ENCODE data around the gene ESPNL. TPM values are rescaled to one million over a fixed set of nuclear protein-coding genes. Genes with fewer than 3 reads are reported as not detected.

The ESPNL gene
- polyA plus RNA-seq, 3 donors from 2014 or later: not detected

DNA sequence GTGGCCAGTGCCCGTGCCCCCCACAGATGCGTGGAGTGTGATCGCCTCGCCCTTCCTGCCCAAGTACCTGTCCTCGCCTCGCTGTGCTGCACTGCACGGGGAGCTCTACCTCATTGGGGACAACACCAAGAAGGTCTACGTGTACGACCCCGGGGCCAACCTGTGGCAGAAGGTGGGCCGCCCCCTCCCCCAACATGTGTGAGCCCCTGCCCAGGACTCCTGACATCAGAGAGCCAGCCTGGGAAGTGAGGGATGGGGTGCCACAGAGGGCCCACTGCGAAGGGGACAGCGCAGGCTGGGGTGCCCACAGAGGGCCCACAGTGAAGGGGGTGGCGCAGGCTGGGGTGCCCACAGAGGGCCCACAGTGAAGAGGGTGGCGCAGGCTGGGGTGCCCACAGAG lies 48.8 kb downstream of the ESPNL start:
- peaks cover 0 to 2% of the 10 kb centered on the region in 2 donors for H3K4me1 Mint-ChIP-seq
- H3K9me3 Mint-ChIP-seq: no peaks in the 10 kb centered on the region
- H3K27me3 Mint-ChIP-seq (ENCODE audit: low read depth in 3 of 3): peaks cover 0 to 3% (median 0%) of the 10 kb centered on the region in 3 donors
- no peak overlapping the region for H3K4me3 Mint-ChIP-seq
- DNase-seq: no peak
- H3K27ac Mint-ChIP-seq: no peak overlapping the region
- H3K36me3 Mint-ChIP-seq: no peaks in the 10 kb centered on the region

DNA sequence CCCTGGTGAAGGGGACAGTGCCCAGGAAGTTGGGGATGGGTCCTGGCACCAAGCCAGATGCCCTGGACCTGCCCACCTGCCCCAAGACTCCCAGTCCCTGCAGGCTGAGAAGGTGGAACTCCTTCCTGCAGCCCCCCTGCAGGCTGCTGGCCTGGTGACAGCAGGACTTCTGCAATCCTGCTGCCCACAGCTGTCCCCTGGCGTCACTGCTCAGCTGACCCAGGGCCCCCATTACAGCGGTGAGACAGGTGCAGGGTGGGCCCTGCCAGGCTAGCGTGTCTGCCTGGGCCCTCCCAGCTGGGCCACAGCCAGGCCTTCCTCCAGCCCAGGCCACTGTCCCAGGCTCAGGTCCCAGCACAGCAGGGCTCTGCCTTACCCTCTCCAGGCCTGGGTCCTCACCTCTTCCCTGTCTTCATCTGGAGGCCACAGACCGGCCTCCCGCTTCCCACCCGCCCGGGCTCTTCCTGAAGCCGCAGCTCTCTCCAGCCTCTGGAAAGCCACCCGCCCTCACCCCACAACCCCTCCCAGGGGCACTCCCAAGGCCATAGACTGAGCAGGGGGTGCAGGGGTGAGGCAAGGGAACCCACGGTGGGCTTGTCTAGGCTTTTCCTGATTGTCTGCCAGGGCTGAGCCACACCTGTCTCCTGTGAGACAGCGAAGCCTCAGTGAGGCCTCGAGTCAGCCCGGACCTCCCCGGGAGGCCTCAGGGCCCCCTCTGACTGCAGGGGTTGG lies 49.9 kb downstream of the ESPNL start:
- Mint-ChIP-seq H3K27me3 (ENCODE audit: low read depth in 3 of 3) (peaks cover 0 to 2% (median 0%) of the 10 kb centered on the region in 3 donors), H3K9me3 (no peaks in the 10 kb centered on the region)
- DNase-seq: no peak

DNA sequence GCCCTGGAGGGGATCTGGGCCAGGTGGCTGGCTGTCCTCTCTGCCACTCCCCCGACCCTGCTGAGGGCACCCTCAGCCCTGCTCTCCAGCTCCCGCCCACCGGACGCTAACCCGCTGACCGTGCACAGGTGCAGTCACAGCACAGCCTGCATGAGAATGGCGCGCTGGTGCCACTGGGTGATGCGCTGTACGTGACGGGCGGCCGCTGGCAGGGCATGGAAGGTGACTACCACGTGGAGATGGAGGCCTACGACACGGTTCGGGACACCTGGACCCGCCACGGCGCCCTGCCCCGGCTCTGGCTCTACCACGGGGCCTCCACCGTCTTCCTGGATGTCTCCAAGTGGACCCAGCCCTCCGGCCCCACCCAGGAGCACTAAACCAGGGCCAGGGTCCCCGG lies 50.5 kb downstream of the ESPNL start:
- no peak for DNase-seq
- peaks cover 0 to 2% (median 0%) of the 10 kb centered on the region in 3 donors for H3K27me3 Mint-ChIP-seq (ENCODE audit: low read depth in 3 of 3)
- no peak overlapping the region for H3K4me3 Mint-ChIP-seq
- H3K36me3 Mint-ChIP-seq: no peaks in the 10 kb centered on the region
- no peaks in the 10 kb centered on the region for H3K4me1 Mint-ChIP-seq
- H3K9me3 Mint-ChIP-seq: no peaks in the 10 kb centered on the region
- no peak overlapping the region for H3K27ac Mint-ChIP-seq

More for the DNA sequence above, 49.9 kb downstream of the ESPNL start:
- Mint-ChIP-seq H3K36me3 (no peaks in the 10 kb centered on the region), H3K4me1 (no peaks in the 10 kb centered on the region), H3K27ac (no peak overlapping the region), H3K4me3 (no peak overlapping the region)

DNA sequence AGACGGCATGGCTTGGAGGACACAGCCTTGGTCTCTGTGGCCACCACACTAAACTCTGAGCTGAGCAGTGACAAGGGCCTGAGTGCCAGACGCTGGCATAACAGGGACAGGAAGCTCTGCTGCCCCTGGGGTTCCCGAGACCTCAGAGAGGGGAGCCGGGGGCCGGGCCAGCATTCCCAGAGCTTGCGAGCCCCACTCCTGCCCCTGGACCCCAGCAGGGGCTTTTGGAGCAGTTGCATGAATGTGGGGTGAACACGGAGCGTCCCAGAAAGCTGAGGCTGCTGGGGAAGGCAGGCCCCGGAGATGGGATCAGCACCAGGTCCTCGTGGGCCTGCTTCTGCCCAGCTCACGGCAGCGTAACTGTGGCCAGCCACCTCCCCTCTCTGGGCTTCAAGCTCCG lies 51.1 kb downstream of the ESPNL start:
- DNase-seq: no peak
- peaks cover 0 to 2% (median 0%) of the 10 kb centered on the region in 3 donors for H3K27me3 Mint-ChIP-seq (ENCODE audit: low read depth in 3 of 3)
- H3K4me1 Mint-ChIP-seq: no peaks in the 10 kb centered on the region
- H3K9me3 Mint-ChIP-seq: no peaks in the 10 kb centered on the region
- H3K27ac Mint-ChIP-seq: no peak overlapping the region
- no peaks in the 10 kb centered on the region for H3K36me3 Mint-ChIP-seq
- no peak overlapping the region for H3K4me3 Mint-ChIP-seq

DNA sequence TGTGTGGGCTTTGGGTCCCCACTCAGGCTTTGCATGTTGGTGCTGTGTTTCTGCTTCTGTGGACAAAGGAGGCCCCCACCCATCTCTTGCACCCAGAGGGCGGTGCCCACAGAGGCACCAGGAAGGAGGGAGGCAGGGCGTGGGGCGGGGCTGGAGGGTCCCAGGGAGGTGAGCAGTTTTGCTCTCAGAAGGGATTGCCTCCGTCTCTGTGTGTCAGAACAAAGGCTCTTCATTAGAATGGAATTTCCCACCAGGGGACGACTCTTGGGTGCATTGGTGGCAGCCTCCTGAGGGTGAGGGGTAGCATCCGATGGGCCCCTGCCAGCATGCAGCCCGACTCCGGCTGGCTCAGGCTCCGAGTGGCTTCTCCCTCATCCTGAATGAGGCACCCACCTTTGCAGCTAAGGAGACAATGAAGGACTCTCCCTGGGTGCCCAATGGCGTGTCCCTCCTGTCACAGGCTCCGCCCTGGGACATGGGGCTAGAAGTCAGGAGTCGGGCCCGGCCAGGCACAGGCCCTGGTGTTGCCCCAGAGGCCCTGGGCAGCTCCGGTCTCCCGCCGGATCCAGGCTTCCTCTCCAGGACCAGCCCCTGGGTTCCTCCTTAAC lies 51.6 kb downstream of the ESPNL start:
- no peak for DNase-seq
- H3K4me1 Mint-ChIP-seq: no peaks in the 10 kb centered on the region
- H3K27ac Mint-ChIP-seq: no peak overlapping the region
- peaks cover 0 to 2% (median 0%) of the 10 kb centered on the region in 3 donors for H3K27me3 Mint-ChIP-seq (ENCODE audit: low read depth in 3 of 3)
- no peaks in the 10 kb centered on the region for H3K9me3 Mint-ChIP-seq
- H3K4me3 Mint-ChIP-seq: no peak overlapping the region
- H3K36me3 Mint-ChIP-seq: no peaks in the 10 kb centered on the region

DNA sequence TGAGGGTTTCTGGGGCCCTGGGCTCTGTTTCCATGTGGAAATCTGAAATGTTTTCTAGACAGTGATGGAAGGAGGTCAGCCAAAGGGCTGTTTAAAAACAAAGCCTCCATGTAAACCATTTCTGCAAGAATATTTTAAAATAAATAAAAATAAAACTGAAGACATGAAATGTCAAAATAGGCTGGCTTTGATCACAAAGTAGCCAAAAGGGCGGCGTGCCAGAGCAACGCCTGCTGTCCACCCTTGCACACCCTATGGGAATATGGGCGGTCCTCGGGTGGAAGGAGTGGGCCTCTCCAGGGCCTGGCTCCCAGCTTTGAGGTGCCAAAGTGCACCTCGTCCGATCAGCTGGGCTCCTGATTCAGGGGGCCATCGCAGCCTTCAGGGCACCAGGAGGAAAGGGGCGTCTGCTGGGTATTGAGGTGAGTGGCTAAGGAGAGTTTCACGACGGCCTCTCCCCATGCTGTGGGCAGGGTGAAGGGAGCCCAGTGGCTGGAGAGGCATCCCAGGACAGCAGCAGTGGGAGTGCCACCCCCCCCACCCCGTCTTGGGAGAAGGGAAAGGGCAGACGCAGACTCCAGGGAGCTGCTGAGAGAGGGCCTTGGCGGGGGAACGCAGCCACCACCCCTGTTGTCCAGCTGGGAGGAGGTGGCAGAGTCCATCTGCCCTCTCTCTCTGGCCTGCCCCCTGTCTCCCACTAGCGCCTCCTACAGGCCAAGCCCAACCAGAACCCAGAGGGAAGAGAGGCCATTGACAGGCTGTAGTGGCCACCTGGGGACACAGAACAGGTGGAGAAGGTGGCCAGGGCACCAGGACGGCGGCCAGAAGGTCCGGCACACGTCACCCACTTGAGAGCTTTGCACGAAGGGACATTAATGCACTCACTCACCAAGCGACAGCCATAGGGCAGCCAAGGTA lies 52.9 kb downstream of the ESPNL start:
- Mint-ChIP-seq H3K27ac (no peak overlapping the region), H3K36me3 (no peaks in the 10 kb centered on the region), H3K4me3 (no peak overlapping the region), H3K4me1 (no peaks in the 10 kb centered on the region), H3K27me3 (ENCODE audit: low read depth in 3 of 3) (peaks cover 0 to 3% (median 0%) of the 10 kb centered on the region in 3 donors), H3K9me3 (no peaks in the 10 kb centered on the region)
- no peak for DNase-seq

DNA sequence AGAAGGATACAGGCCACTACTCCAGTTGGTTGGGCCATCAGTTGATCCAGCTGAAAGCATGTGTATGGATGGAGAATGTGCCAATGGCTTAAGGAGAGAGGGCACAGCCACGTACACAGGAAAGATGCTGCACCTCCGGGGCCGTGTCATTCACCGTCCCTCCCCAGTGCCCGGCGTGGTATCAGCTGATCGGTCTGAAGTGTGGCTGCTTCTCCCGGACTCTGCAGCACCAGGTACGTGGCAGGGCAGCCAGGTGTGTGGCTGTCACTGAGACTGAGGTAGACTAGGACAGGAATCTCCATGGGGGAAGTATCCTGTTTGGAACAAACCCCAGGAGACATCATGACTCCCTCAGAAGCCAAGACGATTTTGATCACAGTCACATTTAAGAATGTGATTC lies 54.4 kb downstream of the ESPNL start:
- no peak overlapping the region for H3K4me3 Mint-ChIP-seq

DNA sequence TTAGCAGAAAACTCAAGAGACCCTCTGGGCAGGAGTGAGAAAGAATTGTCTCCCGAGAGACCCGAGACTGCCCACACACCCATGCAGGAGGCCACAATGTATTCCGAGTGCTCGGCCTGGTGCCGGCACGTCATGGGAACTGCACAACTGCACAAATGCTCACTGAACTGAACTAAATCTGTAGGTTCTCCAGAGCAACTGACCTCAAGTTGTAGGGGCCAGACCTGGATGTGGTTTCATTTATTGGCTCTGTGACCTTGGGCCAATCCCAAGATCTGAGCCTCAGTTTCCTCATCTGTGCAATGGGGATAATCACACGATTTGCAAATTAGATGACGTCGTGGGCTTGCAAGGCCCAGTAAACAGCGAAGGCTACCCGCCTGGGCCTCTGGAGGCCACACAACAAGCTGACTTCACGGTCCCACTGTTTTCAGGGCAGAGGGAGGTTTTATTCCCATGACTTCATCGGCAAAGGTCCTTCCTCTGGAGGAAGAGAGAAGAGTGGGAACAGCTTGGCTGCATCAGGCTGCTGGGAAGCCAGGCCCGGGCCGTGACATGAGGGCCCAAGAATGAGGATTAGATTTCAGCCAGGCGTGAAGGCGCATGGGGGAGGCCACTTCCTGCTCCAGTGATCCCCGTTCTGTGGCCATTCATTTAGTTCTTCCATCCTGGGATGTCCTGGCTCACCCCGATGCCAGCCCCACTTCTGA lies 55.1 kb downstream of the ESPNL start:
- Mint-ChIP-seq H3K27me3 (ENCODE audit: low read depth in 3 of 3) (peaks cover 2 to 8% (median 4%) of the 10 kb centered on the region in 3 donors), H3K4me3 (no peak overlapping the region), H3K27ac (no peak overlapping the region), H3K4me1 (peaks cover 9% of the 10 kb centered on the region in 2 donors), H3K36me3 (no peaks in the 10 kb centered on the region), H3K9me3 (no peaks in the 10 kb centered on the region)
- no peak for DNase-seq

More for the DNA sequence above, 54.4 kb downstream of the ESPNL start:
- Mint-ChIP-seq H3K36me3 (no peaks in the 10 kb centered on the region), H3K4me1 (peaks cover 5 to 6% of the 10 kb centered on the region in 2 donors), H3K27ac (peak overlapping the region in 1 of 6 donors; percentile 16), H3K9me3 (no peaks in the 10 kb centered on the region), H3K27me3 (ENCODE audit: low read depth in 3 of 3) (peaks cover 2 to 7% (median 2%) of the 10 kb centered on the region in 3 donors)
- DNase-seq: no peak

DNA sequence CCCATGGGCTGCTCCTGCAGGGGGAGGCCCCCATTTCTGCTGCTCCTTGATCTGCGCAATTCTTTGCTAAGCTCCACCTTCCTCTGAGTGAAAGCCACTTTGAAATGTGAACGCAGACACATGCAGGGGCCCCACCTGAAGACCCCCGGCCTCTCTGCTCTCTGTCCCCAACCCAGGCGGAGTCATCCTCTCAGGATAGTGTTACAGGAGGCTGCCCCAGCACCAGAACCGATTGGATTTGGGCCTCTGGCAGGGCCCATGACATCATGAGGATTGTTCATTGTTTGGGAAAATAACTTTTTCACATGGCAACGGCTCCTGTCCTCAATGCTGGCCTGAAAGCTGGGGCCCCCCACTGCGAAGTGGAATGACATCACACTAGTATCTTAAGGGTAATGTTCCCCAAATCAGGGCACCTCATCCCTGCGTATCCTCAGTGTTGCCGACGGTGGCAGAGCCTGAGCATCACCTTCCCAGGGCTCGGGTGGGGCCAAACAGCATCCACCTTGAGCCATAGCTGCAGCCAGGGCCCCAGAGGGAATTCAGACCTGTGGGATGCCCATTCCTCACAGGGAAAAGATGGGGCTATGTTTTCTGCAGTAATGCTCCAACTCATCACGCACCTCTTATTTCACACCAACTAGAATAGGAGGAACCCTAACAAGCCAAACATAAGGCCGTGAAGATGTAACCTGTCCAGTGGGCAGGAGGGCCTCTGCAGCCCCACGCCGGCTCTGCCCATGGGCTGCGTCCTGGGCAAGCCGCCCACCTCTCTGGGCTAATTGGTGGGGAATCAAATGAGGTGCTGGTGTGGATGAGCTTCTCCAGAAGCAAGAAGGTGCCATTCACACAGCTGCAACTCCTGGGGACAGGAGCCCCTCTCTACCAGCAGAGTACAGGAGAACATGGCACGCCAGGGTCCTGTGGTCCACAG lies 55.9 kb downstream of the ESPNL start:
- peaks cover 2 to 8% (median 4%) of the 10 kb centered on the region in 3 donors for H3K27me3 Mint-ChIP-seq (ENCODE audit: low read depth in 3 of 3)
- H3K9me3 Mint-ChIP-seq: no peaks in the 10 kb centered on the region
- H3K4me3 Mint-ChIP-seq: peak overlapping the region in 1 of 5 donors; percentile 12
- peaks cover 14 to 16% of the 10 kb centered on the region in 2 donors for H3K4me1 Mint-ChIP-seq
- H3K27ac Mint-ChIP-seq: no peak overlapping the region
- DNase-seq: no peak
- no peaks in the 10 kb centered on the region for H3K36me3 Mint-ChIP-seq

DNA sequence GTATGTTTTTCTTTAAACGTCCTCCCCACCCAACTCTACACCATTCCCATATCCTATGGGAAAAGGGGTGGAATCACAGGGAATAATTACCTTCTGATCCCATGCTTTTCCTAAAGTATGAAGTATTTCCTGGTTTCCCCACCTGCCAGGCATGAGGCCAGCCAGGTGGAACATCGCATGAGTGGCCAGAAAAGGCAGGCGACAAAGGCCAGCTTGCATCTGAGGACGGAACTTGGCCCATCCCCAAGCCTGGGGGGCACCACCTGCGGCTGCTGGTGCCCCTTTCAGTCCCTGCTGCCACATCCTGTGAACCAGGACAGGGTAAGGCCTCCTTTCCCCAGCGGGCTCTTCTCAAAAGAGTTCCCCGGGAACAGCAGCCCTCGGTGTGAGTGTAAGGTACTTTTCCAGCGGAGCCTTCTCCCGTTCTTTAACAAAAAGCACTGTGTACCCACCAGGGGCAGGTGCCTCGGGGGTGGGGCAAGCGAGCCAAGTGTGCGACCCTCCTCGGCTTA lies 57.4 kb downstream of the ESPNL start:
- no peaks in the 10 kb centered on the region for H3K9me3 Mint-ChIP-seq
- peak overlapping the region in 3 of 5 donors; percentile 24 to 47 (median 45) for H3K4me3 Mint-ChIP-seq
- H3K27me3 Mint-ChIP-seq (ENCODE audit: low read depth in 3 of 3): peaks cover 2 to 8% (median 4%) of the 10 kb centered on the region in 3 donors
- no peak for DNase-seq
- no peaks in the 10 kb centered on the region for H3K36me3 Mint-ChIP-seq
- H3K4me1 Mint-ChIP-seq: peaks cover 14 to 17% of the 10 kb centered on the region in 2 donors
- no peak overlapping the region for H3K27ac Mint-ChIP-seq

DNA sequence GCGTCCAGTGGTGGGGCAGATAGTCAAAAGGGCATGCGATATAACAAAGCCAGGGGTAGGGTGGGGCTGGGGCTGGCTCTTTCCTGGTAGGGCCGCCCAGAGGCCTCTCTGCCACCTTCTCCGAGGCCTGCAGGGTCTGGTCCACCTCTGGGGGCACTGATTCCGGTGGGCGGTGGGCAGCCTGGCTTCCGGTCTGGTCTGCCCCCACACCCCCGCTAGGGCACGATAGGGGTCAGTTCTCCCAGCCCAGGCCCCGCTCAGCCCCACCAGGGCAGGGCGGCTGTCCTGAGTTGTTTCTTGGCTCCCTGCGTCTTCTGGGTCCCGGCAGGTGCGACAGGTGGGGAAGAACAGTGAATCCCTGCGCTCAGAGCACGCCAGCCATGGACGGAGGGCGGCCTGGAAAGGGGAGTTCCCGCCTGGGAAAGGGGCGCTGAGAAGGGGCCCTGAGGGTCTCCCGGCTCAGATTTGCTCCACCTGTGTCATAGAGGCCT lies 57.9 kb downstream of the ESPNL start:
- no peak for DNase-seq
- H3K4me3 Mint-ChIP-seq: peak overlapping the region in 2 of 5 donors; percentile 24 to 47
- peaks cover 2 to 8% (median 4%) of the 10 kb centered on the region in 3 donors for H3K27me3 Mint-ChIP-seq (ENCODE audit: low read depth in 3 of 3)
- H3K36me3 Mint-ChIP-seq: no peaks in the 10 kb centered on the region
- H3K4me1 Mint-ChIP-seq: peaks cover 14 to 20% of the 10 kb centered on the region in 2 donors
- H3K27ac Mint-ChIP-seq: no peak overlapping the region
- no peaks in the 10 kb centered on the region for H3K9me3 Mint-ChIP-seq

DNA sequence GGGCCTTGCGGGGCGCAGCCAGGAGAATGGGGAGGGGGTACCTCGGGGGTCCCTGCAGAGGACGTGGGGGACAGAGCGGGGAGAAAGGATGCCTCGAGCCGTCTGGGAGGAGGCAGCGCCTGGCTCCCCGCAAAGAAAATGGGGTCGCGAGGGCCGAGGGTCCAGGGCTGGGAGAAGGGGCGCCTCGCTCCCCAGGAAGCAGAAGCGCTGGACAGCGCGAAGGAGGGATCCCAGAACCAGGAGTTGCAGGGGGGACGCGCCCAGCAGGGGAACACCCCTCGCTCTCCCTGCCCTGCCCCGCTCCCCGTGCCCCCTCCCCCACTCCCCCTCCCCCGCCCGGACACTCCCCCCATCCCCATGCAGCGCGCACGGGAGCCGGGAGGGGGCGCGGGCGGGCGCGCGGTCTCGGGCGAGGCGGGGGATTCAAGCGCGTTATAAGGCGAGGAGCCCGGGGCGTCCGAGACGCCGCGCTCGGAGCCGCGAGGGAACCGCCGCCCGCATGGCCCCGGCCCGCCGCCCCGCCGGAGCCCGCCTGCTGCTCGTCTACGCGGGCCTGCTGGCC lies 58.5 kb downstream of the ESPNL start, which contains the start of gene ERFE:
ERFE (plus strand) TSS at position 462 of the 562 bp plus-strand sequence; CDS start at position 500, 38 bp downstream.
- peak; percentile 52 to 57 (median 56) for DNase-seq
- H3K27ac Mint-ChIP-seq: peak within 1 kb of the TSS in 1 of 6 donors; percentile 71

More for the DNA sequence above, 58.5 kb downstream of the ESPNL start, which contains the start of gene ERFE:
- Mint-ChIP-seq H3K27me3 (ENCODE audit: low read depth in 3 of 3) (peaks cover 2 to 8% (median 4%) of the 10 kb centered on the region in 3 donors), H3K36me3 (no peaks in the 10 kb centered on the region), H3K9me3 (no peaks in the 10 kb centered on the region), H3K4me3 (peak within 1 kb of the TSS; percentile 60 to 87 (median 78)), H3K4me1 (peaks cover 14 to 20% of the 10 kb centered on the region in 2 donors)
